Measurements from ENCODE around the gene IL15RA. TPM values are rescaled to one million over a fixed set of nuclear protein-coding genes. Genes with fewer than 3 reads are reported as not detected.
A peak's percentile ranks its signal among the peaks of the same experiment; 100 is the strongest.

IL15RA gene
- total and polyA plus RNA-seq, 4 donors: 6.6 to 10.7 (median 9.4) TPM

DNA sequence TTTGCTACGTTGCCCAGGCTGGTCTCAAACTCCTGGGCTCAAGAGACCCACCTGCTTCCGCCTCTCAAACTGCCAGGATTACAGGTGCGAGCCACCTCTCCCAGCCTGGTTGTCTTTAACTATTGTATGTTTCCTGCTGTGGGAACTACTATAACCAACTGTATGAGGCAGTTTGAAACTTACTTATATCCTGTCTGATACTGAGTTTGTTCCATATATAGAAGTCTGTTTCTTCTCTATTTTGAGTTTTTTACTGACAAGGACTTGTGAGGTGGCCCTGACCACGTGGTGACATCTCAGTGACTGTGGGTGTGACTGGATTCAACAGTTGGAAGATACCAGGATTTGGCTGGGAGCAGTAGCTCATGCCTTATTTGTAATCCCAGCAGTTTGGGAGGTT lies 73.1 kb downstream of the IL15RA start:
- Histone ChIP-seq H3K27ac (ENCODE audit: low read depth in 1 of 2, low read length in 2 of 2) (no peak overlapping the region), H3K9ac (ENCODE audit: low read depth in 1 of 2, low read length in 2 of 2) (no peak overlapping the region), H3K4me1 (ENCODE audit: control insufficient read depth in 4 of 4, insufficient read depth in 4 of 4, low read length in 3 of 4) (peaks cover 0 to 4% (median 3%) of the 10 kb centered on the region in 4 donors), H3K36me3 (ENCODE audit: control insufficient read depth in 4 of 4, insufficient read depth in 3 of 4, low read depth in 1 of 4, low read length in 3 of 4) (peaks cover 4 to 19% (median 14%) of the 10 kb centered on the region in 4 donors), H3K9me3 (ENCODE audit: control insufficient read depth in 4 of 4, low read length in 3 of 4) (no peaks in the 10 kb centered on the region), H3K27me3 (ENCODE audit: control insufficient read depth in 4 of 4, insufficient read depth in 4 of 4, low read length in 3 of 4) (no peaks in the 10 kb centered on the region), H3K4me3 (ENCODE audit: low read depth in 1 of 3, low read length in 3 of 3) (no peak overlapping the region)
- 73% methylated on average over 4 of the region's 4 CpGs for WGBS
- DNase-seq (ENCODE audit: low spot score): no peak
- TF ChIP-seq ATF3 (IDR thresholded peaks at IDR 0.05) (no peak), HNF4A (conservative IDR thresholded peaks at IDR 0.05) (no peak)

- Histone ChIP-seq H3K9ac (ENCODE audit: low read depth in 1 of 2, low read length in 2 of 2) (no peak overlapping the region), H3K27me3 (ENCODE audit: control insufficient read depth in 4 of 4, insufficient read depth in 4 of 4, low read length in 3 of 4) (no peaks in the 10 kb centered on the region), H3K9me3 (ENCODE audit: control insufficient read depth in 4 of 4, low read length in 3 of 4) (no peaks in the 10 kb centered on the region), H3K27ac (ENCODE audit: low read depth in 1 of 2, low read length in 2 of 2) (no peak overlapping the region), H3K4me3 (ENCODE audit: low read depth in 1 of 3, low read length in 3 of 3) (no peak overlapping the region), H3K36me3 (ENCODE audit: control insufficient read depth in 4 of 4, insufficient read depth in 3 of 4, low read depth in 1 of 4, low read length in 3 of 4) (peaks cover 0 to 14% (median 9%) of the 10 kb centered on the region in 4 donors), H3K4me1 (ENCODE audit: control insufficient read depth in 4 of 4, insufficient read depth in 4 of 4, low read length in 3 of 4) (peaks cover 0 to 4% (median 3%) of the 10 kb centered on the region in 4 donors)
- over 99% methylated on average over 6 of the region's 6 CpGs for WGBS
- no peak for TF ChIP-seq RAD21 (IDR thresholded peaks at IDR 0.05)
- no peak for TF ChIP-seq FOXA1 (IDR thresholded peaks at IDR 0.05)
- TF ChIP-seq HNF4A (conservative IDR thresholded peaks at IDR 0.05): no peak
- no peak for DNase-seq (ENCODE audit: low spot score)
Measured at GRCh38 chr10:5903563-5903962, 73.8 kb downstream of the IL15RA start.

DNA sequence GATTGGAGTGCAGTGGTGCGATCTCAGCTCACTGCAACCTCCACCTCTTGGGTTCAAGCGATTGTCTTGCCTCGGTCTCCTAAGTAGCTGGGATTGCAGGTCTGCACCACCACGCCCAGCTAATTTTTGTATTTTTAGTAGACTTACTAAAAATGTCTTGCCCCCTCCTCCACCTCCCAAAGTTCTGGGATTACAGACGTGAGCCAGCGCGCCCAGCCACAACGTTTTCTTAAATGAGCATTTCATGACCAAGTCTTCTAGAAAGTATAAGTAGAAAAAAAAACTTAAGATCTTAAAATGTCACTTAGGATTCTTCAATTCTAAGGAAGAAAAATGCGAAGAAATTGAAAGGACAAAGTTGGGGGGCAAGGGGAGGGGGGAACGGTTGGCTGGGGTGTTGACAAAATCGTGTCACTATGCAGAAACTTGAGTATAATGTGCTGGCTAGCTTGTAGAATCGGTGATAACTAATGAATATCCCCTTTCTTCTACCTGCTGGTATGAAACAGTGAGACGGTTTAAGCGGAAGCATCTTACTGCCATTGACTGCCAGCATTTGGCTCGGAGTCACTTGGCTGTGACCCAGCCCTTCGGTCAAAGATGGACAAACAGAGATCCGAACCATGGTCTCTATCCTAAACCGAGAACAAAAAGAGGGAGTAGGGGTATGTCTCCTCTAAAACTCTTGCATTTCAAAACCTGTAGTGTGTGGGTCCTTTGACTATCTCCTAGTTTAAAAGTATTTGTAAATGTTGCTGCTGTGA lies 74.7 kb downstream of the IL15RA start:
- DNase-seq (ENCODE audit: low spot score): no peak
- Histone ChIP-seq H3K9me3 (ENCODE audit: control insufficient read depth in 4 of 4, low read length in 3 of 4) (peaks cover 0 to 3% (median 0%) of the 10 kb centered on the region in 4 donors), H3K36me3 (ENCODE audit: control insufficient read depth in 4 of 4, insufficient read depth in 3 of 4, low read depth in 1 of 4, low read length in 3 of 4) (peaks cover 0 to 10% (median 7%) of the 10 kb centered on the region in 4 donors), H3K9ac (ENCODE audit: low read depth in 1 of 2, low read length in 2 of 2) (no peak overlapping the region), H3K4me1 (ENCODE audit: control insufficient read depth in 4 of 4, insufficient read depth in 4 of 4, low read length in 3 of 4) (peaks cover 0 to 4% (median 3%) of the 10 kb centered on the region in 4 donors), H3K27ac (ENCODE audit: low read depth in 1 of 2, low read length in 2 of 2) (no peak overlapping the region), H3K27me3 (ENCODE audit: control insufficient read depth in 4 of 4, insufficient read depth in 4 of 4, low read length in 3 of 4) (no peaks in the 10 kb centered on the region), H3K4me3 (ENCODE audit: low read depth in 1 of 3, low read length in 3 of 3) (no peak overlapping the region)
- TF ChIP-seq YY1 (IDR thresholded peaks at IDR 0.05) (peak; percentile 23), SP1 (IDR thresholded peaks at IDR 0.05) (no peak), CTCF (IDR thresholded peaks at IDR 0.05; ENCODE audit: low read depth, low read length, missing input control) (no peak), FOXA1 (IDR thresholded peaks at IDR 0.05) (no peak), ATF3 (IDR thresholded peaks at IDR 0.05) (no peak)
- TF ChIP-seq, protein P1, sequence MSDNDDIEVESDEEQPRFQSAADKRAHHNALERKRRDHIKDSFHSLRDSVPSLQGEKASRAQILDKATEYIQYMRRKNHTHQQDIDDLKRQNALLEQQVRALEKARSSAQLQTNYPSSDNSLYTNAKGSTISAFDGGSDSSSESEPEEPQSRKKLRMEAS (IDR thresholded peaks at IDR 0.05): no peak
- TF ChIP-seq, protein P2, sequence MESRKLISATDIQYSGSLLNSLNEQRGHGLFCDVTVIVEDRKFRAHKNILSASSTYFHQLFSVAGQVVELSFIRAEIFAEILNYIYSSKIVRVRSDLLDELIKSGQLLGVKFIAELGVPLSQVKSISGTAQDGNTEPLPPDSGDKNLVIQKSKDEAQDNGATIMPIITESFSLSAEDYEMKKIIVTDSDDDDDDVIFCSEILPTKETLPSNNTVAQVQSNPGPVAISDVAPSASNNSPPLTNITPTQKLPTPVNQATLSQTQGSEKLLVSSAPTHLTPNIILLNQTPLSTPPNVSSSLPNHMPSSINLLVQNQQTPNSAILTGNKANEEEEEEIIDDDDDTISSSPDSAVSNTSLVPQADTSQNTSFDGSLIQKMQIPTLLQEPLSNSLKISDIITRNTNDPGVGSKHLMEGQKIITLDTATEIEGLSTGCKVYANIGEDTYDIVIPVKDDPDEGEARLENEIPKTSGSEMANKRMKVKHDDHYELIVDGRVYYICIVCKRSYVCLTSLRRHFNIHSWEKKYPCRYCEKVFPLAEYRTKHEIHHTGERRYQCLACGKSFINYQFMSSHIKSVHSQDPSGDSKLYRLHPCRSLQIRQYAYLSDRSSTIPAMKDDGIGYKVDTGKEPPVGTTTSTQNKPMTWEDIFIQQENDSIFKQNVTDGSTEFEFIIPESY (IDR thresholded peaks at IDR 0.05): no peak
- WGBS: 70% methylated on average over 18 of the region's 18 CpGs

Small RNA genes lying within 50 kb of the gene (small RNA-seq; reads per million reads assigned to genes)
- not detected for gene RF00397

Other genes starting within 250 kb of the IL15RA start
- gene GDI2, start 164.1 kb downstream of the IL15RA start, total RNA-seq: 100 to 1,000 TPM; 190 TPM
- 100 to 1,000 TPM; 103 to 120 TPM for gene GDI2, start 164.1 kb downstream of the IL15RA start, polyA plus RNA-seq
- 1 to 10 TPM; 2.0 to 3.6 TPM for gene ANKRD16, start 87.7 kb downstream of the IL15RA start, total RNA-seq
- gene ANKRD16, start 87.7 kb downstream of the IL15RA start, polyA plus RNA-seq: 1 to 10 TPM; 1.1 to 2.7 TPM
- 10 to 100 TPM; 58.1 to 58.4 TPM for gene FBH1, start 87.3 kb downstream of the IL15RA start, total RNA-seq
- gene FBH1, start 87.3 kb downstream of the IL15RA start, polyA plus RNA-seq: 10 to 100 TPM; 19.9 to 38.1 TPM
- gene IL2RA, start 84.8 kb upstream of the IL15RA start, total RNA-seq: 1 to 10 TPM in 1 of 2 donors, not detected in 1; 1.6 TPM
- gene IL2RA, start 84.8 kb upstream of the IL15RA start, polyA plus RNA-seq: under 1 TPM in 1 of 2 donors, not detected in 1; 0.46 TPM
- 10 to 100 TPM; 28.2 to 40.0 TPM for gene RBM17, start 111.5 kb upstream of the IL15RA start, total RNA-seq
- gene RBM17, start 111.5 kb upstream of the IL15RA start, polyA plus RNA-seq: 10 to 100 TPM; 16.5 to 44.8 TPM
- gene PFKFB3, start 225.4 kb upstream of the IL15RA start, total RNA-seq: 1 to 10 TPM; 5.4 to 9.1 TPM
- 1 to 10 TPM; 1.6 to 6.1 TPM for gene PFKFB3, start 225.4 kb upstream of the IL15RA start, polyA plus RNA-seq